Retina (tissue), 1 donor: ENCODE measurements around the gene NAPEPLD.
A peak's percentile ranks its signal among the peaks of the same experiment; 100 is the strongest.
"Not testable (repeated sequence)": the region's sequence is repeated elsewhere in the genome, so short reads cannot be mapped to it uniquely, and the experiment has no call there.

ENCODE experiments used
- DNase-seq: peaks from one replicate; pipeline ENCODE4 v3.0.0-alpha.2; 2016

NAPEPLD gene

DNA sequence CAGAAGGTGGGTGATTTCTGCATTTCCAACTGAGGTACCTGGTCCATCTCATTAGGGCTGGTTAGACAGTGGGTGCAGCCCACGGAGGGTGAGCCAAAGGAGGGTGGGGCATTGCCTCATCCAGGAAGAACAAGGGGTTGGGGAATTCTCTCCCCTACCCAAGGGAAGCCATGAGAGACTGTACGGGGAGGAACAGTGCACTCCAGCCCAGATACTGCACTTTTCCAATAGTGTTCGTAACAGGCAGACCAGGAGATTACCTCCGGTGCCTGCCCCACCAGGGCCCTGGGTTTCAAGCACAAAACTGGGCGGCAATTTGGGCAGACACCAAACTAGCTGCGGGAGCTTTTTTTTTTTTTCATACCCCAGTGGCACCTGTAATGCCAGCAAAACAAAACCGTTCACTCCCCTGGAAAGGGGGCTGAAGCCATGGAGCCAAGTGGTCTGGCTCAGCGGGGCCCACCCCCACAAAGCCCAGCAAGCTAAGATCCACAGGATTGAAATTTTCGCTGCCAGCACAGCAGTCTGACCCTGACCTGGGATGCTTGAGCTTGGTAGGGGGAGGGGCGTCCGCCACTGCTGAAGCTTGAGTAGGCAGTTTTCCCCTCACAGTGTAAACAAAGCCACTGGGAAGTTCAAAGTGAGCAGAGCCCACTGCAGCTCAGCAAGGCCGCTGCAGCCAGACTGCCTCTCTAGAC is 42.7 kb downstream of the NAPEPLD start:
- peak; percentile 82 for DNase-seq

DNA sequence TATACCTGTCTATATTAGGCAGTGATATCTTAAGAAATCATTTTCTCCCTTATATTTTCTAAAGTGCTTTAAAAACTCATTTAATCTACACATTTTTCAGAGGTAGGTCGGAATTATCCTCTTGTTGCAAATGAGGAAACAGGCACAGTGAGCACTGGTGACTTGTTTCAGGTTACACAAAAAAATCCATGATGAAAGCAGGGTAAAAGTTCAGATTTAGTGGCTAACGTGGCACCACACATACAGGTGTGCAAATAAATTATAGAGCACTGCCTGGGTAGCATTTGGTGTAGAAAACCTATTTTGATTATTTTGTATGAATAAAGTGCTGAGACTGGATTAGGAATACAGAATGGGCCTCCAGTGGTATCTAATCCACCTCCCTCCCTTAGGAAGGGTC is 47.4 kb downstream of the NAPEPLD start:
- DNase-seq, result no peak

DNA sequence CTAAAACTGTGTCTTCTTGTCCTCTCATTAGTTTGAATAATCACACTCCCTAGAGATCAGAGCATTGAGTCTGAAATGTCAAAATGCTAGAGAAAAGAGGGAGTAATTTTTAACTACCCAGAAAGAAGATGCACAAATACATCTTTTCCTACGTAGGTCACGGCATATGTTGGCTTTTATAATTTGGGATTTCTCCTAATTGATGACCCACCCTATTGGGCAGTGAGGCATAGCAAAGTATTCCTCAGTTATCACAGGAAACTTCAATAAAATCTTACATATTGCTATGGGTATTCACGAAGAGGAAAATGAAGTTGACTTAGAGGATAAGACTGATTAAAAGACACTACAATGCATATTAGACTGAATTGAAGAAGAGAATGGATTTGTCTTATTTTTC is 48.6 kb downstream of the NAPEPLD start:
- DNase-seq, result no peak

DNA sequence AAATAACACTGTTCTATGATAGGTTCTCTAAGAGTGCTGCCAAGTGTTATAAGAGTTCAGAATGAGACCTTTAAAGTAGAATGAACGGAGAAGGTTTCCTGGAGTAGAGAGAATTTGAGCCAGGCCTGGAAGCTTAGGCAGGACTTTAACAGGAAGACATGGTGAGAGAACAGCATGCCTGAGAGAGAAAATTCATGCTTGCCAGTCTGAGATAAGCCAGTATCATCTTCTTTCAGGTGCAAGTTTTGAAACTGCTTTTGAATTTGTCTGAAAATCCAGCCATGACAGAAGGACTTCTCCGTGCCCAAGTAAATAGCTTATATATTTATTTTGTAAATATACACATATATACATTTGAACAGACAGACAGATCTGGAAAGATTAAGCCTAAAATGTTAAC is 51.9 kb downstream of the NAPEPLD start:
- no peak for DNase-seq

DNA sequence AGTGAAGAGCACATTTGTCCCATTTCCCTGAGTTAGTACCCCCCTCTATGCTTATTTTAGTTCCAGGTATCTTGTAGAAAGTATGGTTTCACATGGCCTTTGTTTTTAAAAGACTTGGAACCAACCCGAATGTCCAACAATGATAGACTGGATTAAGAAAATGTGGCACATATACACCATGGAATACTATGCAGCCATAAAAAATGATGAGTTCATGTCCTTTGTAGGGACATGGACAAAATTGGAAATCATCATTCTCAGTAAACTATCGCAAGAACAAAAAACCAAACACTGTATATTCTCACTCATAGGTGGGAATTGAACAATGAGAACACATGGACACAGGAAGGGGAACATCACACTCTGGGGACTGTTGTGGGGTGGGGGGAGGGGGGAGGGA is 53.3 kb downstream of the NAPEPLD start:
- DNase-seq, result not testable (repeated sequence)

DNA sequence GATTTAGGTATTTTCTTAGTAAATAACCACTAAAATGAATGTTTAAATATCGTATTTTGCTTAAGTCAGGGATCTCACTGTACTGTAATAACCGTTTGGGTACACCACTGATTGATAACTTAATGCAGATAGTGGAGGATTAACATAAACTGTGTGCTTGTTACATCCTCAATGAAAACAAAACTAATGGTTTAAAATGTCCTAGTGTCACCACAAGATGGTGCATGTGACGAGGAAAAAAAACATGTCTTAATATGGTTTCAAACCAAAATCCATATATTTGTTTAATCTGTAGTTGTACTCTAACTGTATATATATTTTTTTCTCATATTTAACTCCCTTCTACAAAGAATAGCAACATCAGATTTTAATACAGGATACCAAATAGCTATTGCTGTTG is 54.8 kb downstream of the NAPEPLD start:
- no peak for DNase-seq

DNA sequence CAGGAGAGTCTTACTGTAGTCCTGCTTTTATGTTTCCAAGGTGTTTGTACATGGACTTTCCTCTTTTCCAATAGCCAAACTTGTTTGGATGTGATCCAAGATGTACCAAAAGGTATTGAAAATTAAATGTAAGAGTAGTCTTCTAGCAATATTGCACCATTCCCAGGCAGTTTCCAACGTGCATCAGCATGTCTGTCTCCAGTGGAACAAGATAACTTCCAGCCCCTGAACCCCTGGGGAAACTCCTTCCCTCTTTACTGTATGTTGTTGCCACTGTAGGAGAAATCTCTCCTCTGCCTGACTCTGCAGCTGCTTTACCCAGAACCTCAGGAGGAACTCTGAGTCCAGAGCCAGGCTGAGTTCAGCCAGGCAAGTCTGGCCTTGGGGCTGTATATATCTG is 55.5 kb downstream of the NAPEPLD start:
- no peak for DNase-seq

DNA sequence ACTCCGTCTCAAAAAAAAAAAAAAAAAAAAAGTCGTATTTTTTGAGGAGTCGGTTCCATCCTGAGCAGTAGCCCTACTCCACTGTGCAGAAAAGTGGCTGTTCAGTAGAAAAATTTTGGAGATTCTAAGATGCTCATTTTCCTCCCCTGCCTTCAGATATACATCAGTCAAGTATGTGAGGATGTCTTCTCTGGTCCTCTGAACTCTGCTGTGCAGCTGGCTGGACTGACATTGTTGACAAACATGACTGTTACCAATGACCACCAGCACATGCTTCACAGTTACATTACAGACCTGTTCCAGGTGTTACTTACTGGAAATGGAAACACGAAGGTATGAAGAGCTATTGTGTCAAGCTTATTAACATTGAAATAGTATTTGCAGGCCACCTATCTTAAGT is 56.6 kb downstream of the NAPEPLD start:
- not testable (repeated sequence) for DNase-seq

DNA sequence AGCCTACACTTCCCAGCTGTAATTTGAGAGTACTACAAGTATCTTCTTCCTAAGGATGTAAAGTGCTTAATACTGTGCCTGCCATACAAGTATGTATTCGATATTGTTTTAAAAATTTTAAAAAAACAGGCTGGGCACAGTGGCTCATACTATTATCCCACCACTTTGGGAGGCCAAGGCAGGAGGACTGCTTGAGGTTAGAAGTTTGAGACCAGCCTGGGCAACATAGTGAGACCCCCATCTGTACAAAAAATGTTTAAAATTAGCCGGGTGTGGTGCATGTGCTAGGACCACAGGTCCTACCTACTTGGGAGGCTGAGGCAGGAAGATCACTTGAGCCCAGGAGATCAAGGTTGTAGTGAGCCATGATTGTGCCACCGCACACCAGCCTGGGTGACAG is 65.7 kb downstream of the NAPEPLD start:
- no peak for DNase-seq

DNA sequence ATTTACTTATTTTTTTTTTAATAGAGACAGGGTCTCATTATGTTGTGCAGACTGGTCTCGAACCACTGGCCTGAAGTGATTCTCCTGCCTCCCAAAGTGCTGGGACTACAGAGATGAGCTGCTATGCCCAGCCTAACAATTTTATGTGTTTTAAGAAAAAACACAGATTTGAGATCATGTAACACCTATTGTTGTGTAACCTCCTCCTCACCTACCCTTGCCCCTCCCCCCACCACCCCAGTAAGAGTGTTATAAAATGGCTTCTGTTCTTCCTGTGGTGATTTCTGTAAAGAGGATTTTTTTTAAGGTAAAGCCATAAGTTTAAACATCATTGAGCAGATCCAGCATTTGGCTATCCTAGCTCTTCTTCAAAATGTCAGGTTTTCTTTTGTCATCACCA is 66.4 kb downstream of the NAPEPLD start:
- no peak for DNase-seq

DNA sequence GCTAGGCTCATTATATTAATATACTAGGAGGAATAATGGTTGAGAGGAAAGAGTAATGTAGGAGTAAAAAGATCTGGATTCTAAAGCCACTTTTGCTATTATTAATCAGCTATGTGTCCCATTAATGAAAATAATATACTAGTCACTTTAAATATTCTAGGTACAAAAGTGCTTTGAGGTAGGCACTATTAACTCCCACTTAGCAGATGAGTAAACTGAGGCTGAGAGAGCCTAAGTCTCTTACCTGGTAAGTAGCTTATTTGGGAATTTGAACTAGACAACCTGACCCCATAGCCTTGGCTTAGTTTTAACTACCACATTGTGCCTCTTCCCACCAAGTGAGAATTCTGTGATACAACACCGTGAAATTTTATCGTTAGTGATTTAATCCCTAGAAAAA is 68.0 kb downstream of the NAPEPLD start:
- no peak for DNase-seq

DNA sequence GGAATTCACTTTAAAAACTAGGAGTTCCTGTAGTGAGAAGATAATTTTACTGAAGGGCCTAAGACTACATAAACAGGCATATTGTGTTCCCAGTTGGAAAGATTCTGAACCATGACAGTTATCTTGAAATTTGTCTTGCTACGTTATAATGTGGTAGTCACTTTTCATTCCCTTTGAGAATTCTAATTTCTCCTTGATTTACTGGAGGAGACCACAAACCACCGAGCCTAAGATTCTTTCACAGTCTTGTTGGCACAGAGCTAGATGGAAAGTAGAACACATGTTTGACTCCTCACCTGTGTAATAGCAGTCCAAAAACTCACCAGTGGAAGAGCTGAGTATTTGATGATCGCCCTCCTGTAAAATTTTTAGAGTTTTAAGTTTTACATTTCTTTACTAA is 69.1 kb downstream of the NAPEPLD start:
- no peak for DNase-seq

DNA sequence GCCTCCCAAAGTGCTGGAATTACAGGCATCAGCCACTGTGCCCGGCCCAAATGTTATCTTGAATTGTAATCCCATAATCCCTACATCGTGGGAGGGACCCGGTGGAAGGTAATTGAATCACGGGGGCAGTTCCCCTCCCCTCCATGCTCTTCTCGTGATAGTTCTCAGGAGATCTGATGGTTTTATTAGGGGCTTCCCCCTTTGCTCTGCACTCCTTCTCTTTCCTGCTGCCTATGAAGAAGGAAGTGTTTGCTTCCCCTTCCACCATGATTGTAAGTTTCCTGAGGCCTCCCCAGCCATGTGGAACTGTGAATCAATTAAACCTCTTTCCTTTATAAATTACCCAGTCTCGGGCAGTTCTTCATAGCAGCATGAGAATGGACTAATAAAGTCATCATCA is 70.7 kb downstream of the NAPEPLD start:
- DNase-seq, result not testable (repeated sequence)

DNA sequence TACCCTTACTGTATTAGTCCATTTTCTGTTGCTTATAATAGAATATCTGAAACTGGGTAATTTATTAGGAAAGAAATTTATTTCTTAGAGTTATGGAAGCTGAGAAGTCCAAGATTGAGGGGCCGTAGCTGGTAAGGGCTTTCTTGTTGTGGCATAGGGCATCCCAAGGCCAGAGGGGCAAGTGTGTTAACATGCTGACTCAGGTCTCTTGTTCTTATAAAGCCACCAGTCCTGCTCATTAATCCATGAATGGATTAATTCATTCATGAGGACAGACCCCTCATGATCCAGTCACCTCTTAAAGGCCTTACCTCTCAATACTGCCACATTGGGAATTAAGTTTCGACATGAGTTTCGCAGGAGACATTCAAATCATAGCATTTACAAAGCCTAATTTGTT is 71.6 kb downstream of the NAPEPLD start:
- no peak for DNase-seq

DNA sequence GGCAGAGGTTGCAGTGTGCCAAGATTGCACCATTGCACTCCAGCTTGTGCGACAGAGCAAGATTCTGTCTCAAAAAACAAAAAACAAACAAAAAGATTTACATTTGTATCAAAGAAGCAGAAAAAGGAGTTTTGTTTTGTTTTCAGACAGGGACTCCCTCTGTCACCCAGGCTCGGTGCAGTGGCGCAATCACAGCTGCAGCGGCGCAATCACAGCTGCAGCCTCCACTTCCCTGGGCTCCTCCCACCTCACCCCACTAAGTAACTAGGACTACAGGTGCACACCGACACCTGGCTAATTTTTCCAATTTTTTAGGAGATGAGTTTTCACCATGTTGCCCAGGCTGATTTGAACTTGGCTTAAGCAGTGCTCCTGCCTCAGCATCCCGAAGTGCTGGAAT is 72.1 kb downstream of the NAPEPLD start:
- DNase-seq, result no peak

DNA sequence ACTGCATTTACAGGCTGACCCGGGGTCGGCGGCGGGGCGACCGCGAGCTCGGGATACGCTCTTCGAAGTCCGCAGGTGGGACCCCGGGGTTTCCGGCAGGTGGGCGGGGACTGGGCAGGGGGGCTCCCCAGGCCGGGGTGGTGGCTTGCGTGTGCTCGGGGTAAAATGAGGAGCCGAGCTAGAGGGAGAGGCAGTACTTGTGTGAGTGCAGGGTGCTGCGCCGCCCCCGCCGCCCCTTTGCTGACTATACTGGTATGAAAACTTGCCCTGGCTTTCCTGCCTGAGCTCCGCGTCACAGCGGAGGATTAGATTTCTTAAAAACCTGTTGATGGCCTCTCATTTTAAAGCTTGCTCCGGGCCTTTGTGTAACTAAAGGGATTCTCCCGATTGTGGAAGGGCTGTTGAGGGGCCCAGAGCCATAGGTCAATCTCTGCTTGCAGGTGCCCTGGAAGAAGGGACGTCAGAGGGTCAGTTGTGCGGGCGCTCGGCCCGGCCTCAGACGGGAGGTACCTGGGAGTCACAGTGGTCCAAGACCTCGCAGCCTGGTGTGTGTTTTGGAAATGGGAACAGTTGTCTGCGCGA is 73.5 kb downstream of the NAPEPLD start:
- peak; percentile 67 for DNase-seq

DNA sequence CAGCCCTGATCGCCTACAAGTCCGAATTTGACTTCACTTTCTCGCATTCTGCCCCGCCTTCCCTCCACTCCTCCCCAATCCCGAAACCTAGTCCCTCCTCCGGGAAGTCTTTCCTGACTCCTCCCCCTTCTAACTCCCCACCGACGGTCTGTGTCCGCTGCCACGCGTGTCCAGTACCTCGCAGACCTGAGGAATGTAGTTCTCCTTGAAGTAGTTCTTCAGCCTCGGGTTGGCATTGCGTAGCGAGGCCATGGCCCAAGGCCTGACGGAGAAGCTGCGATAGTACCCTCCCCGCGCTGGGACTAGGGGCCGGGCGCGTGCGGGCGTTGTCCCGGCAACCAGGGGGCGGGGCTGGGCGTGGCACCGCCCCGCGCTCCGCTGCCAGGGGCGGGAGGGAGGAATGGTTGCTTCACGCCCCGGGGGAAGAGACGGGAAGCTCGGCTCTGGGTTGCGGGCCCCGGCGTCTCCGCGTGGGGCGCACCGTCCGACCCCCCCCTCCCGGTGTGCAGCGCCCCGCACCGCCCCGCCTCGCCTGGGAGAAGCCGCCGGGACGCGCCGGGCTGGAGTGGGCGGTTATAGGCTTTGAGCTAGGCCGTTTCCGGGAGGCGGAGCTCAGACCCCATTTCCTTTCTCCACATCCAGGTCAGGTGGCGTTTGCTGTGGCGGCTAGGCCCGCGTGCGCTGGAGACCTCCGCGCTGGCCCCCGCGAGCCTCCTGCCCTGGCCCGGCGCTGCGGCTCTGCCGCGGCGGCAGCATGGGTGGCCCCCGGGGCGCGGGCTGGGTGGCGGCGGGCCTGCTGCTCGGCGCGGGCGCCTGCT is 74.2 kb downstream of the NAPEPLD start, which contains the start of the genes ARMC10 and FBXL13:
TSS of gene ARMC10 (plus strand) at position 622 of the 818 bp plus-strand sequence. CDS start at position 755, 133 bp downstream.
TSS of gene FBXL13 (minus strand) at position 278 of the 818 bp plus-strand sequence.
- peak; percentile 97 for DNase-seq

DNA sequence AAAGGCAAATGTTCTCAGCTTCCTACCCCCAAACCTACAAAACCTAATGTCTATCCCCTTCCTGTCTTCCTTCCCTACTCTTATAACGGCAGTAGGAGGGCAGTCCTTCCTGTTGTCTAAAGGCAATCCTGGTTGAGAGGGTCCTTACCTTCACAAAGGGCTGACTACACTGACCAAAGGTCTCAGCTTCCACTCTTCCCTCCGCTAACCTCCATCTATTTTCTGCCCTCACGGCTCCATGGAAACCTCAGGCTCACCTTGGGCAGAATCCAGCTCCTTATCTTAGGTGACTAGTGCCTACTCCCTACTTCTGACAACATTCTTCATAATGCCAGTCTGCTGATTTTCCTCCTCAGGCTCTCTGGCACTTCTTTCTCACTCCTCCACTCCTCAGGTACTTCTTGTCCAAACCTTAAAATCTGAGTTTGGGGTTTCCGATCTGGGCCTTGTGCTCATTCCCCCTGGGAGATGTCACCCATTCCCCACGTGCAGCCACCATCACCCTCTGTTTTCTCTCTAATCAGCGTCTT is 74.8 kb downstream of the NAPEPLD start:
- DNase-seq, result no peak

DNA sequence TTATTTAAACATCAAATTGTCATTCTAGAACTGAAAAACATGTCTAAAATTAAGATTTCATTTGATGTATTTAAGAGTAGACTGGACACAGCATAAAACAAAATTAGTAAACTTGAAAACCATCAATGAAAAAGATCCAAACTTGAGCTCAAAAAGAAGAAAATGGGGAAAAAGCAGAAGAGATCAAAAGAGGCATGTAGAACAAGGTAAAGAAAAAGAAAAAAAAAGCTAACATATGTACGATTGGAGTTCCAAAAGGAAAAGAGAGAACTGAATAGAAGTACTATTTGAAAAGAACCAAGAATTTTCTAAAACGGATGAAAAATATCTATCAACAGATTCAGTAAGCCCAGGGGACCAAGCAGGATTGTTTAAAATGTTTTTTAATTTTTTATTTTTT is 77.9 kb downstream of the NAPEPLD start:
- DNase-seq, result no peak

DNA sequence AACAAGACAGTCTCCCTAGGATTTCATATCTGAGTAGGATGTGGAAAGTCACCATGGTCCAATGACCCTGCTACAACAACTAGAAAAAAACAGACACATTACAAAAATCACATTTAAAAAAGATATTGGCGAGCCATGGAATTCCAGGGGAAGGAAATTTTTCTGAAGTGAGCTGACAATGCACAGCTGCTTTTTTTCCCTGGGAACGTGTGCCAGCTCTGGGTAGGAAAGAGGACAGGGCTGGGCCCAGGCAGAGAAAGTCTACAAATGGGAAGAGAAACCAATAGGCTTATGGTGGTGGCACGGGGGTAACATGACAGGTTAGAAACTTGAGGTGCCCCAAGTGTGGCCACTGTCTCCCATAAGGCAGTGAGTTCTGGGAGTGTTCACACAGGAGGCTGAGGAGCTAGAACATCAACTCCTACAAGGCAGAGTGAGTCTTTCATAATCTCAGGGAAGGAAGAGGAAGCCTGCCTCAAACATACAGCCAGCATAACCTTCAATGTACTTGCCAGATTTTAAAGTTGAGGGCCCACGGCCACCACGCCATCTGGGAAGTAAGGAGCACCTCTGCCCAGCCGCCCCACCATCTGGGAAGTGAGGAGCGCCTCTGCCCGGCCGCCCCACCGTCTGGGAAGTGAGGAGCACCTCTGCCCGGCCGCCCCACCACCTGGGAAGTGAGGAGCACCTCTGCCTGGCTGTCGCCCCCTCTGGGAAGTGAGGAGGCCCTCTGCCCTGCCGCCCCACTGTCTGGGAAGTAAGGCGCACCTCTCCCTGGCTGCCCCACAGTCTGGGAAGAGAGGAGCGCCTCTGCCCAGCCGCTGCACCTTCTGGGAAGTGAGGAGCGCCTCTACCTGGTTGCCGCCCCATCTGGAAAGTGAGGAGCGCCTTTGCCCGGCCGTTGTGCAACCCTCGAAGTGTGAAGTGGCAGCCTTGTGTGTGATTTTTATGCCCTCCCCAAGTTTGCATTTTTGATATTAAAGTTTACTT is 80.2 kb downstream of the NAPEPLD start:
- no peak for DNase-seq

DNA sequence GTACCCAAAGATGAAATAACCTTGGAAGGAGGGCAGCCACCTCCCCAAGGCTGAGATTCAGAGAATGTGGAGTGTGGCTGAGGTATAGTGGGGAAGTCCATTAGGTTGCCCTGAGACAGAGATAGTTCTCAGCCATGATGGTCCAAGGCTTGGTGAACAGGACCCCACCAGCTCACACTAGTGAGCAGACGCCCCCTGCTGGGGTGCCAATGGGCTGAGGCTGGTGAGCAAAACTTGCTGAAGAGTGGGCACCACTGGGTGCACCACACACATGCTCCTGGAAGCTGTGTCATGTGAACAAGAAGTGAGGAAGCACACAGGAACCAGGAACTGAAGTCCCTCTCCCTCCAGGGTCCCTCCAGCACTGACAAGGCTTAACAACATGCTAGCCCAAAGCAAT is 83.2 kb downstream of the NAPEPLD start:
- no peak for DNase-seq

DNA sequence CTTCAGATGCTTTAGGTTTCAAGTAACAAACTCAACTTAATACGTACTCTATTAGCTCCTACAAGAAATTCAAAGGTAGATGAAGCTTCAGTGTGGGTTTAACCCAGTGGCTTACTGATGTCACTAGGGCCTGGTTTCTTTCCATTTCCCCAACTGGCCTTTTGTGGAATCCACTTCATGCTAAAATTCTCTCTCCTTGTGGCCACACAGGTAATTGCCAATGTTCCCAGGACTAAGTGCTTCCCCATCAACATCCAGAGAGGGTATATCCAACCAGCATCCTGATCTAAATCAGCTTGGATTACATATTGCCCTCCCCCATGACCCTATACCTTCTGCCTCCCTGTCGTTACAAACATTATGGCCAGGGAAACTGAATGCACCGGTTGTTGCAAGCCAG is 85.0 kb downstream of the NAPEPLD start:
- no peak for DNase-seq
